Heart left ventricle (tissue), 16 donors: ENCODE measurements around the gene HMX1. TPM values are rescaled to one million over a fixed set of nuclear protein-coding genes. Genes with fewer than 3 reads are reported as not detected.

Source experiments
- ATAC-seq, 4 donors: fragments of 200-7000 bp; cut with Tn5 transposase; one replicate each; pipeline ENCODE4 v1.9.1; 2020 to 2022; ENCODE audit warnings: moderate library complexity in 4 of 4, mild to moderate bottlenecking in 3 of 4, moderate number of reproducible peaks in 1 of 4
- DNase-seq, 5 donors: peaks; one replicate each; pipeline ENCODE4 v3.0.0-alpha.2; 2020
- H3K27ac ChIP-seq, 12 donors: fragments of 200-600 bp; sonication (generic) in 4 of 12; one replicate each; pipeline versions ENCODE4 v1.5.0 to v1.8.0; 2016 to 2022; ENCODE audit warnings: mild to moderate bottlenecking in 2 of 12
- H3K27me3 ChIP-seq, 9 donors: fragments of 200-600 bp; sonication (generic) in 2 of 9; one replicate each; pipeline versions ENCODE4 v1.5.1 to v1.8.0; 2016 to 2022; ENCODE audit warnings: mild to moderate bottlenecking in 3 of 9
- H3K36me3 ChIP-seq, 9 donors: fragments of 200-600 bp; sonication (generic) in 2 of 9; one replicate each; pipeline versions ENCODE4 v1.5.0 to v1.8.0; 2018 to 2022; ENCODE audit warnings: mild to moderate bottlenecking in 2 of 9
- H3K4me1 ChIP-seq, 12 donors: fragments of 200-600 bp; sonication (generic) in 4 of 12; one replicate each; pipeline versions ENCODE4 v1.5.0 to v1.8.0; 2016 to 2022; ENCODE audit warnings: mild to moderate bottlenecking in 3 of 12
- H3K4me3 ChIP-seq, 12 donors: fragments of 200-600 bp; sonication (generic) in 4 of 12; one replicate each; pipeline versions ENCODE4 v1.5.0 to v1.8.0; 2017 to 2022; ENCODE audit warnings: mild to moderate bottlenecking in 9 of 12, moderate library complexity in 4 of 12
- H3K9me3 ChIP-seq, 12 donors: fragments of 200-600 bp; sonication (generic) in 4 of 12; one replicate each; pipeline versions ENCODE4 v1.5.0 to v1.8.0; 2016 to 2022; ENCODE audit warnings: mild to moderate bottlenecking in 1 of 12
- CTCF ChIP-seq, 12 donors: fragments of 200-600 bp; sonication (generic) in 4 of 12; IDR thresholded peaks; one replicate each; pipeline versions ENCODE4 v1.5.0 to v1.8.0; 2018 to 2022; ENCODE audit warnings: antibody characterized with exemption in 12 of 12, mild to moderate bottlenecking in 5 of 12
- POLR2A ChIP-seq, 2 donors: fragments of 450-650 bp; IDR thresholded peaks; one replicate each; pipeline ENCODE4 v1.6.1; 2017; ENCODE audit warnings: antibody characterized with exemption in 2 of 2, mild to moderate bottlenecking in 2 of 2, moderate library complexity in 2 of 2
- WGBS, 4 donors: extraction: QIAGEN DNeasy Blood & Tissue Kit in 2 of 4; methylation state at CpG; one replicate each; pipeline versions ENCODE4 v1.1.5 to v1.1.7; 2013 to 2018; 5-methylcytosine and 5-hydroxymethylcytosine counted together
- intact Hi-C, 10 donors: fragments of 100-400 bp; cut with DNase I; formaldehyde crosslinking; loops; one replicate each; pipeline versions ENCODE4 v1.11.1 to v1.14.2; 2022
- polyA plus RNA-seq, 2 donors: library from polyadenylated mRNA; stranded (reverse); fragments of 200-250 nt; gene quantifications; one replicate each; pipeline ENCODE4 v1.2.3, GENCODE V29; 2013
- total RNA-seq, 9 donors: library from RNA; depleted of rRNA in 2 of 9; stranded (reverse); fragments of >200 nt in 2 of 9; fragmentation: NEBNext Ultra II Directional in 3 of 9; extraction: Animal tissue kit (Norgen Biotek cat#: 25700) in 3 of 9; gene quantifications; one replicate each; pipeline versions ENCODE4 v1.1.0 to v1.2.4, GENCODE V29; 2016 to 2023
- donor health status: ischemic (EF 13 %, LVEDD 7.1; RV severe dilation, severe dysfunction).
- donor health status: healthy with polysubstance abuse.
- donor health status: DM: no; HTN: yes; CAD: no.
- donor health status: DM: no; HTN: no; CAD: no.
- donor health status: ischemic (EF 25% LVEDD 6.9; RV normal size, moderate dysfunction).
- donor health status: ischemic (EF 25% LVEDD 5.7; RV mildly dilated, moderate dysfunction).
- donor health status: healthy.
- donor health status: DM: yes; HTN: yes; CAD: no.
- donor health status: ischemic (EF 35%, LVEDD 5.7; RV mildly dilated, moderate dysfunction).
- donor health status: nonischemic (EF 11% LVEDD 7.7; RV severe dilation, severe dysfunction).
- donor health status: DM: yes; HTN: yes; CAD: no.
- donor health status: PGD.
- donor health status: ischemic (EF 29% LVEDD 5.4; RV normal size, mild dysfunction).
- donor health status: nonischemic (EF 23%, LVEDD 6.1; RV moderate dilation, normal function).

HMX1 gene
- total and polyA plus RNA-seq, 11 donors: 0.25 TPM; not detected in 10

- Histone ChIP-seq H3K27ac (no peak overlapping the region), H3K36me3 (no peaks in the 10 kb centered on the region), H3K4me1 (peaks cover 0 to 48% (median 10%) of the 10 kb centered on the region in 12 donors), H3K4me3 (peak overlapping the region in 1 of 12 donors; percentile 6), H3K9me3 (no peaks in the 10 kb centered on the region), H3K27me3 (peaks cover 78 to 100% (median 98%) of the 10 kb centered on the region in 9 donors)
- ATAC-seq: no peak
- TF ChIP-seq CTCF (IDR thresholded peaks at IDR 0.05): no peak
- TF ChIP-seq POLR2A (IDR thresholded peaks at IDR 0.05): no peak
- WGBS, 4 donors: 2% methylated on average over 56 to 64 of the region's 64 CpGs
- peak in 2 of 5 donors; percentile 9 to 54 for DNase-seq
- intact Hi-C loops: no loop called here
Measured at GRCh38 chr4:8861576-8862295, 9.9 kb downstream of the HMX1 start.

GRCh38 chr4:8860892-8861575 lies 10.6 kb downstream of the HMX1 start:
- ATAC-seq: no peak
- H3K36me3 ChIP-seq: no peaks in the 10 kb centered on the region
- no peak overlapping the region for H3K27ac ChIP-seq
- peak in 2 of 5 donors; percentile 2 to 57 for DNase-seq
- intact Hi-C loops: no loop called here
- H3K9me3 ChIP-seq: no peaks in the 10 kb centered on the region
- H3K4me3 ChIP-seq: peak overlapping the region in 2 of 12 donors; percentile 5 to 6
- 1 to 2% (median 1%) methylated on average over 34 to 82 of the region's 82 CpGs for WGBS, 4 donors
- peaks cover 82 to 100% (median 98%) of the 10 kb centered on the region in 9 donors for H3K27me3 ChIP-seq
- peaks cover 0 to 47% (median 10%) of the 10 kb centered on the region in 12 donors for H3K4me1 ChIP-seq
- TF ChIP-seq POLR2A (IDR thresholded peaks at IDR 0.05): no peak
- TF ChIP-seq CTCF (IDR thresholded peaks at IDR 0.05): no peak

GRCh38 chr4:8860096-8860891 lies 11.3 kb downstream of the HMX1 start:
- Histone ChIP-seq H3K4me1 (peaks cover 0 to 47% (median 10%) of the 10 kb centered on the region in 12 donors), H3K9me3 (no peaks in the 10 kb centered on the region), H3K36me3 (no peaks in the 10 kb centered on the region), H3K4me3 (no peak overlapping the region), H3K27me3 (peaks cover 88 to 100% (median 97%) of the 10 kb centered on the region in 9 donors), H3K27ac (no peak overlapping the region)
- no peak for TF ChIP-seq POLR2A (IDR thresholded peaks at IDR 0.05)
- TF ChIP-seq CTCF (IDR thresholded peaks at IDR 0.05): no peak
- intact Hi-C loops: no loop called here
- DNase-seq (peak in 2 of 5 donors; percentile 19 to 51), ATAC-seq (no peak)
- 1% methylated on average over 16 to 70 of the region's 70 CpGs for WGBS, 4 donors
